ENCODE results near the gene CNN2. TPM values are rescaled to one million over a fixed set of nuclear protein-coding genes. Genes with fewer than 3 reads are reported as not detected.

Gene CNN2
- total RNA-seq, 4 donors from 2014 or later, result 39.2 to 57.6 (median 48.2) TPM

- H3K4me1 ChIP-seq, result peaks cover 0 to 3% (median under 1%) of the 10 kb centered on the region in 4 donors
- H3K36me3 ChIP-seq, result no peaks in the 10 kb centered on the region
- no peak overlapping the region for H3K27ac ChIP-seq
- peaks cover 9% of the 10 kb centered on the region for H3K27me3 ChIP-seq
- no peak overlapping the region for H3K4me3 ChIP-seq
- DNase-seq, result no peak
- TF ChIP-seq EP300 (IDR thresholded peaks at IDR 0.05; ENCODE audit: low read depth) (no peak), CTCF (IDR thresholded peaks at IDR 0.05) (no peak), POLR2AphosphoS5 (IDR thresholded peaks at IDR 0.05) (no peak), POLR2A (IDR thresholded peaks at IDR 0.05) (no peak)
- 68 to 92% methylated on average over 5 to 22 of the region's 27 CpGs for WGBS, 2 donors (ENCODE audit: low coverage in 1 of 2)
- intact Hi-C loops (cut with DNase I; ENCODE audit: low total_unique reads) (no loop called here), in situ Hi-C loops (cut with MboI; ENCODE audit: low pct_ligation_motif_present in 1 of 4, low pct_unique_long_range_greater_than_20kb in 1 of 4, low sequenced_read_pairs in 3 of 4) (loop anchor here in 1 of 4 donors (25.0 kb wide), 1 partner anchor 128 kb away; the partner anchor contains the start of genes CFD and ELANE)
- H3K9me3 ChIP-seq, result no peaks in the 10 kb centered on the region
Measured at GRCh38 chr19:990119-990571, 36.3 kb upstream of the CNN2 start.

- H3K4me1 ChIP-seq, result peaks cover 0 to 1% (median under 1%) of the 10 kb centered on the region in 4 donors
- no peak for TF ChIP-seq CTCF (IDR thresholded peaks at IDR 0.05)
- TF ChIP-seq EP300 (IDR thresholded peaks at IDR 0.05; ENCODE audit: low read depth), result no peak
- no peak for TF ChIP-seq POLR2AphosphoS5 (IDR thresholded peaks at IDR 0.05)
- no peak for TF ChIP-seq POLR2A (IDR thresholded peaks at IDR 0.05)
- no peaks in the 10 kb centered on the region for H3K36me3 ChIP-seq
- no peak overlapping the region for H3K4me3 ChIP-seq
- H3K27ac ChIP-seq, result no peak overlapping the region
- 99% methylated on average over 13 of the region's 23 CpGs; no CpG with 5 or more reads in 1 of the 2 donors for WGBS, 2 donors (ENCODE audit: low coverage in 1 of 2)
- in situ Hi-C loops (cut with MboI; ENCODE audit: low pct_ligation_motif_present in 1 of 4, low pct_unique_long_range_greater_than_20kb in 1 of 4, low sequenced_read_pairs in 3 of 4), result loop anchor here in 1 of 4 donors (25.0 kb wide), 1 partner anchor 128 kb away; the partner anchor contains the start of genes CFD and ELANE
- H3K27me3 ChIP-seq, result peaks cover 15% of the 10 kb centered on the region
- DNase-seq, result no peak
- no peaks in the 10 kb centered on the region for H3K9me3 ChIP-seq
- intact Hi-C loops (cut with DNase I; ENCODE audit: low total_unique reads), result no loop called here
Measured at GRCh38 chr19:990746-991145, 35.7 kb upstream of the CNN2 start.

- H3K36me3 ChIP-seq, result no peaks in the 10 kb centered on the region
- in situ Hi-C loops (cut with MboI; ENCODE audit: low pct_ligation_motif_present in 1 of 4, low pct_unique_long_range_greater_than_20kb in 1 of 4, low sequenced_read_pairs in 3 of 4), result loop anchor here in 1 of 4 donors (25.0 kb wide), 1 partner anchor 129 kb away; the partner anchor contains the start of genes CFD and ELANE
- 91% methylated on average over 13 of the region's 47 CpGs; no CpG with 5 or more reads in 1 of the 2 donors for WGBS, 2 donors (ENCODE audit: low coverage in 1 of 2)
Measured at GRCh38 chr19:991174-991931, 35.1 kb upstream of the CNN2 start.

More at GRCh38 chr19:991174-991931, 35.1 kb upstream of the CNN2 start:
- peaks cover 6 to 7% (median 6%) of the 10 kb centered on the region in 4 donors for H3K4me1 ChIP-seq
- H3K4me3 ChIP-seq, result no peak overlapping the region
- peak; percentile 37 for DNase-seq
- H3K9me3 ChIP-seq, result no peaks in the 10 kb centered on the region
- peaks cover 21% of the 10 kb centered on the region for H3K27me3 ChIP-seq
- intact Hi-C loops (cut with DNase I; ENCODE audit: low total_unique reads), result no loop called here
- no peak overlapping the region for H3K27ac ChIP-seq
- no peak for TF ChIP-seq POLR2AphosphoS5 (IDR thresholded peaks at IDR 0.05)
- TF ChIP-seq CTCF (IDR thresholded peaks at IDR 0.05), result no peak
- no peak for TF ChIP-seq EP300 (IDR thresholded peaks at IDR 0.05; ENCODE audit: low read depth)
- TF ChIP-seq POLR2A (IDR thresholded peaks at IDR 0.05), result no peak

Measured in transverse colon (tissue), 4 donors.